ENCODE measurements around the gene SEPTIN5. TPM values are rescaled to one million over a fixed set of nuclear protein-coding genes. Genes with fewer than 3 reads are reported as not detected.

Gene SEPTIN5
- total and polyA plus RNA-seq, 7 donors, result 1.2 to 26.0 (median 6.2) TPM

- Histone ChIP-seq H3K9me3 (no peaks in the 10 kb centered on the region), H3K36me3 (no peaks in the 10 kb centered on the region), H3K4me1 (peaks cover 0 to 19% (median 15%) of the 10 kb centered on the region in 4 donors), H3K27ac (no peak overlapping the region), H3K4me3 (peak overlapping the region in 1 of 4 donors; percentile 38), H3K27me3 (peaks cover 51 to 99% (median 87%) of the 10 kb centered on the region in 3 donors)
- peak in 1 of 4 donors; percentile 18 for TF ChIP-seq POLR2AphosphoS5 (IDR thresholded peaks at IDR 0.05)
- no peak for TF ChIP-seq EP300 (IDR thresholded peaks at IDR 0.05)
- intact Hi-C loops (cut with DNase I), result no loop called here
- WGBS, 2 donors, result 15% methylated on average over 35 of the region's 35 CpGs
- DNase-seq, result peak; percentile 80
These were observed 53.4 kb downstream of the SEPTIN5 start for GRCh38 chr22:19767427-19768341.

DNA sequence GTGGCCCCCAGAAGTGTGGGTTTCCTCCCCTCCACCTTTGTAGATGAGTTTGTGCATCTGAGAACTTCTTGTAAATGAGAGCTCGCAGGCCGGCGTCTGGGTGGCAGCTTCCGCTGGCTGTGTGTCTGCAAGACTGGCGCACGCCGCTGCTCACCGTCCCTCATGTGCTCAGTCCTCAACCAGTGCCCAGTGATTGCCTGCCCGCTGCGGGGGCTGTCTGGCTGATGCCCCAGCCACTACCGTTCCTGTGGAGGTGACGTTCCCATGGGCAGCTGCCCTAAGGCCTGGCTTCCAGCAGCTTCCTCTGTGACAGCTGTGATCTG lies 55.1 kb downstream of the SEPTIN5 start:
- no peak for TF ChIP-seq POLR2A (IDR thresholded peaks at IDR 0.05)
- TF ChIP-seq, protein P1, sequence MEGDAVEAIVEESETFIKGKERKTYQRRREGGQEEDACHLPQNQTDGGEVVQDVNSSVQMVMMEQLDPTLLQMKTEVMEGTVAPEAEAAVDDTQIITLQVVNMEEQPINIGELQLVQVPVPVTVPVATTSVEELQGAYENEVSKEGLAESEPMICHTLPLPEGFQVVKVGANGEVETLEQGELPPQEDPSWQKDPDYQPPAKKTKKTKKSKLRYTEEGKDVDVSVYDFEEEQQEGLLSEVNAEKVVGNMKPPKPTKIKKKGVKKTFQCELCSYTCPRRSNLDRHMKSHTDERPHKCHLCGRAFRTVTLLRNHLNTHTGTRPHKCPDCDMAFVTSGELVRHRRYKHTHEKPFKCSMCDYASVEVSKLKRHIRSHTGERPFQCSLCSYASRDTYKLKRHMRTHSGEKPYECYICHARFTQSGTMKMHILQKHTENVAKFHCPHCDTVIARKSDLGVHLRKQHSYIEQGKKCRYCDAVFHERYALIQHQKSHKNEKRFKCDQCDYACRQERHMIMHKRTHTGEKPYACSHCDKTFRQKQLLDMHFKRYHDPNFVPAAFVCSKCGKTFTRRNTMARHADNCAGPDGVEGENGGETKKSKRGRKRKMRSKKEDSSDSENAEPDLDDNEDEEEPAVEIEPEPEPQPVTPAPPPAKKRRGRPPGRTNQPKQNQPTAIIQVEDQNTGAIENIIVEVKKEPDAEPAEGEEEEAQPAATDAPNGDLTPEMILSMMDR (IDR thresholded peaks at IDR 0.05), result no peak
- TF ChIP-seq EP300 (IDR thresholded peaks at IDR 0.05), result no peak
- no peak for TF ChIP-seq POLR2AphosphoS5 (IDR thresholded peaks at IDR 0.05)
- 89 to 93% methylated on average over 12 of the region's 12 CpGs for WGBS, 2 donors
- H3K36me3 ChIP-seq, result no peaks in the 10 kb centered on the region
- H3K4me1 ChIP-seq, result peaks cover 0 to 19% (median 15%) of the 10 kb centered on the region in 4 donors
- H3K4me3 ChIP-seq, result no peak overlapping the region
- DNase-seq, result no peak
- H3K27ac ChIP-seq, result no peak overlapping the region
- peaks cover 42 to 99% (median 82%) of the 10 kb centered on the region in 3 donors for H3K27me3 ChIP-seq
- intact Hi-C loops (cut with DNase I), result no loop called here
- no peaks in the 10 kb centered on the region for H3K9me3 ChIP-seq

DNA sequence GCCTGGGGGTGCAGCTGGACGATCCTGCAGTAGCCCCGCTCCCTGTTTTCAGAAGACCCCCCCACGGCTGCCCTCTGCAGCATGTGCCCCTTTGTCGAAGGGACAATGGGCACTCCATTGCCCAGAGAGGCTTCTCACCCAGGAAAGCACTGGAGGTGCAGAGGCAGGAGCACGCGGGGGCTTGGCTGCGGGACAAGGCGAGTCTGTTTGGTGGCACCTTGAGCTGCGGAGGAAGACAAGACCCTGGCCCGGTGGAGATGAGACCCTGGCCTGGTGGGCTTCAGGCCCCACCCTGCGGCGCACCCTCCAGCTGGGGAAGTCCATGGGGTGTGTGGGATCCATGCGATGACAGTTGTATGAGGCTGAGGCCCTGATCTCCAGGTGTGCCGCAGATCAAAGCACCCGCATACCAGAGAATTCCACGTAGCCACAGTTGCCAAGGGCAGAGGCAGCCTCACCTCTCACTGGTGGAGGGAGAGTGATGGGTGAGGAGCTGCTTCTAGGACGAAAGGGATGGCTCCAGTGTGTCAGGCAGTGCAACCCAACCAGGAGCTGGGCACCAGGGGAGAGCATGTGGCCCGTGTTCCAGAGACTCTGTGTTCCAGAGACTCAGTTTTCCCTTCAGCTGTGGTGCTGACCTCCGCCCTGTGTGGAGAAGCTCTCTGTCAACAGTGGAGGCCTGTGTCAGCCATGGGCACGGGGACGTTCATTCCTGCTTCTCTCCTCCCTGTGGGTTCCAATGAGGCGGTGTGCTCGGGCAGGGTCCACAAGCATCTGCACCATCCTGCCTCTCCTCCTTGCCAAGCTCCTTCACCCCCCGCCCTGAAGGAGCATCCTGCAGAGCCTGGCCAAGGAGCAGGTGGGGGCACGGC lies 56.3 kb downstream of the SEPTIN5 start:
- Histone ChIP-seq H3K4me3 (no peak overlapping the region), H3K27me3 (peaks cover 36 to 96% (median 69%) of the 10 kb centered on the region in 3 donors), H3K36me3 (no peaks in the 10 kb centered on the region), H3K4me1 (peaks cover 0 to 19% (median 15%) of the 10 kb centered on the region in 4 donors), H3K9me3 (no peaks in the 10 kb centered on the region), H3K27ac (no peak overlapping the region)
- DNase-seq, result no peak
- intact Hi-C loops (cut with DNase I), result no loop called here
- WGBS, 2 donors, result 72 to 85% methylated on average over 25 of the region's 25 CpGs
- no peak for TF ChIP-seq EP300 (IDR thresholded peaks at IDR 0.05)

DNA sequence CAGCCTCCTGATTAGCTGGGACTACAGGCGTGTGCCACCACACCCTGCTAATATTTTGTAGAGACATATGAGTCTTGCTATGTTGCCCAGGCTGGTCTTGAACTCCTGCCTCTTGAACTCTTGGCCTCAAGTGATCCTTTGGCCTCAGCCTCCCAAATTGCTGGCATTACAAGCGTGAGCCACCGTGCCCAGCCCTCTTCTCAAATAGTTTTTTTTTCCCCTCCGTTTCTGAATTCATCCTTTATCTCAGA lies 58.0 kb downstream of the SEPTIN5 start:
- no peak for TF ChIP-seq POLR2AphosphoS5 (IDR thresholded peaks at IDR 0.05)
- no peak for TF ChIP-seq POLR2A (IDR thresholded peaks at IDR 0.05)
- no peak for TF ChIP-seq EP300 (IDR thresholded peaks at IDR 0.05)
- TF ChIP-seq, protein P1 (IDR thresholded peaks at IDR 0.05), result no peak
- H3K4me3 ChIP-seq, result no peak overlapping the region
- H3K27me3 ChIP-seq, result peaks cover 21 to 84% (median 53%) of the 10 kb centered on the region in 3 donors
- intact Hi-C loops (cut with DNase I), result no loop called here
- DNase-seq, result no peak
- no peaks in the 10 kb centered on the region for H3K36me3 ChIP-seq
- no peaks in the 10 kb centered on the region for H3K9me3 ChIP-seq
- WGBS, 2 donors, result 33 to 68% methylated on average over 4 of the region's 4 CpGs
- peaks cover 0 to 11% (median 4%) of the 10 kb centered on the region in 4 donors for H3K4me1 ChIP-seq
- no peak overlapping the region for H3K27ac ChIP-seq

Other genes starting within 250 kb of the SEPTIN5 start
- 10 to 100 TPM; 28.5 to 45.7 (median 31.4) TPM for gene UFD1, start 235.3 kb upstream of the SEPTIN5 start, total RNA-seq
- gene UFD1, start 235.3 kb upstream of the SEPTIN5 start, polyA plus RNA-seq, result 100 to 1,000 TPM in 2 of 3 donors, 10 to 100 TPM in 1; 84.3 to 131 (median 111) TPM
- gene CDC45, start 234.6 kb upstream of the SEPTIN5 start, total RNA-seq, result under 1 TPM in 1 of 4 donors, not detected in 3; 0.14 TPM
- 10 to 100 TPM in 1 of 3 donors, 1 to 10 TPM in 2; 2.4 to 16.6 (median 9.7) TPM for gene CDC45, start 234.6 kb upstream of the SEPTIN5 start, polyA plus RNA-seq
- 100 to 1,000 TPM in 1 of 4 donors, 10 to 100 TPM in 3; 38.3 to 129 (median 73.2) TPM for gene CLDN5, start 190.1 kb upstream of the SEPTIN5 start, total RNA-seq
- gene CLDN5, start 190.1 kb upstream of the SEPTIN5 start, polyA plus RNA-seq, result 10 to 100 TPM in 2 of 3 donors, 1 to 10 TPM in 1; 3.5 to 63.3 (median 21.6) TPM
- gene GP1BB, start 9.0 kb downstream of the SEPTIN5 start, total RNA-seq, result 1 to 10 TPM; 1.6 to 2.9 (median 2.4) TPM
- 1 to 10 TPM in 1 of 3 donors, not detected in 2; 1.1 TPM for gene GP1BB, start 9.0 kb downstream of the SEPTIN5 start, polyA plus RNA-seq
- gene TBX1, start 46.3 kb downstream of the SEPTIN5 start, total RNA-seq, result 1 to 10 TPM; 1.7 to 4.3 (median 3.3) TPM
- 1 to 10 TPM in 2 of 3 donors, not detected in 1; 1.8 to 2.4 TPM for gene TBX1, start 46.3 kb downstream of the SEPTIN5 start, polyA plus RNA-seq
- gene GNB1L, start 140.4 kb downstream of the SEPTIN5 start, total RNA-seq, result 10 to 100 TPM in 1 of 4 donors, 1 to 10 TPM in 3; 3.6 to 15.0 (median 5.3) TPM
- 1 to 10 TPM; 2.5 to 7.0 (median 3.0) TPM for gene GNB1L, start 140.4 kb downstream of the SEPTIN5 start, polyA plus RNA-seq
- 10 to 100 TPM in 1 of 4 donors, 1 to 10 TPM in 3; 6.6 to 15.0 (median 8.7) TPM for gene RTL10, start 140.4 kb downstream of the SEPTIN5 start, total RNA-seq
- gene RTL10, start 140.4 kb downstream of the SEPTIN5 start, polyA plus RNA-seq, result 1 to 10 TPM; 1.8 to 7.8 (median 2.8) TPM
- gene COMT, start 227.3 kb downstream of the SEPTIN5 start, total RNA-seq, result 100 to 1,000 TPM; 106 to 162 (median 112) TPM
- 10 to 100 TPM; 62.5 to 97.6 (median 68.4) TPM for gene COMT, start 227.3 kb downstream of the SEPTIN5 start, polyA plus RNA-seq
- 10 to 100 TPM; 16.3 to 29.6 (median 21.1) TPM for gene TXNRD2, start 227.3 kb downstream of the SEPTIN5 start, total RNA-seq
- 10 to 100 TPM; 13.2 to 18.3 (median 16.6) TPM for gene TXNRD2, start 227.3 kb downstream of the SEPTIN5 start, polyA plus RNA-seq

Measured in sigmoid colon (tissue), 7 donors.